ENCODE data around the gene ASIC2. TPM values are rescaled to one million over a fixed set of nuclear protein-coding genes. Genes with fewer than 3 reads are reported as not detected.

The ASIC2 gene
- total RNA-seq, 1 donor from 2014 or later = not detected

- DNase-seq (ENCODE audit: low spot score) = peak; percentile 81
Observed at GRCh38 chr17:33205552-33205951, 87.5 kb downstream of the ASIC2 start.

- no peak for DNase-seq (ENCODE audit: low spot score)
Observed at GRCh38 chr17:33204701-33205100, 88.4 kb downstream of the ASIC2 start.

GRCh38 chr17:33204156-33204555, 88.9 kb downstream of the ASIC2 start:
- peak; percentile 72 for DNase-seq (ENCODE audit: low spot score)

GRCh38 chr17:33202796-33203495, 90.1 kb downstream of the ASIC2 start:
- DNase-seq (ENCODE audit: low spot score) = no peak

GRCh38 chr17:33202021-33202420, 91.1 kb downstream of the ASIC2 start:
- no peak for DNase-seq (ENCODE audit: low spot score)

- no peak for DNase-seq (ENCODE audit: low spot score)
Observed at GRCh38 chr17:33201283-33201682, 91.8 kb downstream of the ASIC2 start.

GRCh38 chr17:33200587-33200986, 92.5 kb downstream of the ASIC2 start:
- DNase-seq (ENCODE audit: low spot score) = no peak

- DNase-seq (ENCODE audit: low spot score) = no peak
Observed at GRCh38 chr17:33199571-33200510, 93.3 kb downstream of the ASIC2 start.

- no peak for DNase-seq (ENCODE audit: low spot score)
Observed at GRCh38 chr17:33198954-33199353, 94.1 kb downstream of the ASIC2 start.

- peak; percentile 33 for DNase-seq (ENCODE audit: low spot score)
Observed at GRCh38 chr17:33197342-33197741, 95.8 kb downstream of the ASIC2 start.

GRCh38 chr17:33196883-33197282, 96.2 kb downstream of the ASIC2 start:
- no peak for DNase-seq (ENCODE audit: low spot score)

GRCh38 chr17:33192951-33193911, 99.9 kb downstream of the ASIC2 start:
- peak; percentile 22 for DNase-seq (ENCODE audit: low spot score)

- DNase-seq (ENCODE audit: low spot score) = no peak
Observed at GRCh38 chr17:33183487-33184026, 109.5 kb downstream of the ASIC2 start.

GRCh38 chr17:33179151-33179550, 113.9 kb downstream of the ASIC2 start:
- no peak for DNase-seq (ENCODE audit: low spot score)

- DNase-seq (ENCODE audit: low spot score) = no peak
Observed at GRCh38 chr17:33178681-33179080, 114.4 kb downstream of the ASIC2 start.

GRCh38 chr17:33175562-33175961, 117.5 kb downstream of the ASIC2 start:
- DNase-seq (ENCODE audit: low spot score) = no peak

GRCh38 chr17:33171931-33172330, 121.2 kb downstream of the ASIC2 start:
- DNase-seq (ENCODE audit: low spot score) = no peak

- DNase-seq (ENCODE audit: low spot score) = no peak
Observed at GRCh38 chr17:33169580-33170285, 123.4 kb downstream of the ASIC2 start.

- no peak for DNase-seq (ENCODE audit: low spot score)
Observed at GRCh38 chr17:33167736-33168135, 125.4 kb downstream of the ASIC2 start.

GRCh38 chr17:33166472-33166871, 126.6 kb downstream of the ASIC2 start:
- DNase-seq (ENCODE audit: low spot score) = no peak

All from mesenteric fat pad (tissue), 1 donor.